ENCODE results near the gene NSD2. TPM values are rescaled to one million over a fixed set of nuclear protein-coding genes. Genes with fewer than 3 reads are reported as not detected.
"Not testable (repeated sequence)": the region's sequence is repeated elsewhere in the genome, so short reads cannot be mapped to it uniquely, and the experiment has no call there.

The NSD2 gene
- polyA plus RNA-seq, 4 donors: 8.4 to 46.4 (median 22.5) TPM

- not testable (repeated sequence) for FAIRE-seq; H3K4me1 ChIP-seq (ENCODE audit: control insufficient read depth in 3 of 3, insufficient read depth in 2 of 3, low read depth in 1 of 3, low read length in 2 of 3); DNase-seq; H3K27me3 ChIP-seq (ENCODE audit: control insufficient read depth in 3 of 3, insufficient read depth in 3 of 3, low read length in 3 of 3); H3K4me3 ChIP-seq (ENCODE audit: low read depth in 1 of 3, low read length in 3 of 3); H3K36me3 ChIP-seq (ENCODE audit: control insufficient read depth in 3 of 3, insufficient read depth in 2 of 3, low read depth in 1 of 3, low read length in 3 of 3); H3K27ac ChIP-seq (ENCODE audit: low read depth in 1 of 3, low read length in 2 of 3); H3K9me3 ChIP-seq (ENCODE audit: control insufficient read depth in 2 of 2, insufficient read depth in 1 of 2, low read depth in 1 of 2, low read length in 1 of 2)
- WGBS, 3 donors: 86 to 89% (median 88%) methylated on average over 4 of the region's 4 CpGs
Measured at GRCh38 chr4:2027120-2027519, 155.9 kb downstream of the NSD2 start.

- not testable (repeated sequence) for H3K4me3 ChIP-seq (ENCODE audit: low read depth in 1 of 3, low read length in 3 of 3); FAIRE-seq; DNase-seq; H3K4me1 ChIP-seq (ENCODE audit: control insufficient read depth in 3 of 3, insufficient read depth in 2 of 3, low read depth in 1 of 3, low read length in 2 of 3); H3K9me3 ChIP-seq (ENCODE audit: control insufficient read depth in 2 of 2, insufficient read depth in 1 of 2, low read depth in 1 of 2, low read length in 1 of 2); H3K27me3 ChIP-seq (ENCODE audit: control insufficient read depth in 3 of 3, insufficient read depth in 3 of 3, low read length in 3 of 3); H3K27ac ChIP-seq (ENCODE audit: low read depth in 1 of 3, low read length in 2 of 3); H3K36me3 ChIP-seq (ENCODE audit: control insufficient read depth in 3 of 3, insufficient read depth in 2 of 3, low read depth in 1 of 3, low read length in 3 of 3)
Measured at GRCh38 chr4:2031161-2031560, 160.0 kb downstream of the NSD2 start.

Other genes with a start within 250 kb of the NSD2 start
- 1 to 10 TPM in 1 of 4 donors, under 1 TPM in 2, not detected in 1; 0.27 to 1.1 (median 0.97) TPM for gene FAM53A, start 187.1 kb upstream of the NSD2 start, polyA plus RNA-seq
- 10 to 100 TPM; 25.5 to 38.4 (median 27.9) TPM for gene SLBP, start 159.1 kb upstream of the NSD2 start, polyA plus RNA-seq
- 10 to 100 TPM; 18.6 to 47.2 (median 26.0) TPM for gene TMEM129, start 150.1 kb upstream of the NSD2 start, polyA plus RNA-seq
- gene TACC3, start 149.9 kb upstream of the NSD2 start, polyA plus RNA-seq: 10 to 100 TPM; 11.9 to 41.4 (median 18.5) TPM
- gene FGFR3, start 78.1 kb upstream of the NSD2 start, polyA plus RNA-seq: 100 to 1,000 TPM in 1 of 4 donors, 10 to 100 TPM in 3; 13.8 to 267 (median 35.7) TPM
- gene LETM1, start 15.2 kb upstream of the NSD2 start, polyA plus RNA-seq: 10 to 100 TPM; 19.7 to 28.5 (median 23.1) TPM
- gene NELFA, start 137.6 kb downstream of the NSD2 start, polyA plus RNA-seq: 10 to 100 TPM; 12.7 to 35.1 (median 22.6) TPM
- 1 to 10 TPM in 1 of 4 donors, under 1 TPM in 2, not detected in 1; under 0.01 to 1.8 (median 0.31) TPM for gene NAT8L, start 187.9 kb downstream of the NSD2 start, polyA plus RNA-seq